ENCODE measurements around the gene EFHC1.

GRCh38 chr6:52547647-52548352 lies 127.7 kb downstream of the EFHC1 start:
- TF ChIP-seq, protein P1, sequence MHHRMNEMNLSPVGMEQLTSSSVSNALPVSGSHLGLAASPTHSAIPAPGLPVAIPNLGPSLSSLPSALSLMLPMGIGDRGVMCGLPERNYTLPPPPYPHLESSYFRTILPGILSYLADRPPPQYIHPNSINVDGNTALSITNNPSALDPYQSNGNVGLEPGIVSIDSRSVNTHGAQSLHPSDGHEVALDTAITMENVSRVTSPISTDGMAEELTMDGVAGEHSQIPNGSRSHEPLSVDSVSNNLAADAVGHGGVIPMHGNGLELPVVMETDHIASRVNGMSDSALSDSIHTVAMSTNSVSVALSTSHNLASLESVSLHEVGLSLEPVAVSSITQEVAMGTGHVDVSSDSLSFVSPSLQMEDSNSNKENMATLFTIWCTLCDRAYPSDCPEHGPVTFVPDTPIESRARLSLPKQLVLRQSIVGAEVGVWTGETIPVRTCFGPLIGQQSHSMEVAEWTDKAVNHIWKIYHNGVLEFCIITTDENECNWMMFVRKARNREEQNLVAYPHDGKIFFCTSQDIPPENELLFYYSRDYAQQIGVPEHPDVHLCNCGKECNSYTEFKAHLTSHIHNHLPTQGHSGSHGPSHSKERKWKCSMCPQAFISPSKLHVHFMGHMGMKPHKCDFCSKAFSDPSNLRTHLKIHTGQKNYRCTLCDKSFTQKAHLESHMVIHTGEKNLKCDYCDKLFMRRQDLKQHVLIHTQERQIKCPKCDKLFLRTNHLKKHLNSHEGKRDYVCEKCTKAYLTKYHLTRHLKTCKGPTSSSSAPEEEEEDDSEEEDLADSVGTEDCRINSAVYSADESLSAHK (CRISPR knock-in tag; IDR thresholded peaks at IDR 0.05; ENCODE audit: borderline replicate concordance) = no peak
- TF ChIP-seq ELF4 (CRISPR knock-in tag; IDR thresholded peaks at IDR 0.05; ENCODE audit: borderline replicate concordance) (no peak), PREB (CRISPR knock-in tag; IDR thresholded peaks at IDR 0.05) (no peak), ZFP82 (CRISPR knock-in tag; IDR thresholded peaks at IDR 0.05; ENCODE audit: borderline replicate concordance) (no peak), HNRNPLL (IDR thresholded peaks at IDR 0.05; ENCODE audit: low read depth, low read length, poor library complexity, severe bottlenecking) (no peak), RNF2 (conservative IDR thresholded peaks at IDR 0.05; ENCODE audit: low read depth) (no peak)
- TF ChIP-seq, protein P2, sequence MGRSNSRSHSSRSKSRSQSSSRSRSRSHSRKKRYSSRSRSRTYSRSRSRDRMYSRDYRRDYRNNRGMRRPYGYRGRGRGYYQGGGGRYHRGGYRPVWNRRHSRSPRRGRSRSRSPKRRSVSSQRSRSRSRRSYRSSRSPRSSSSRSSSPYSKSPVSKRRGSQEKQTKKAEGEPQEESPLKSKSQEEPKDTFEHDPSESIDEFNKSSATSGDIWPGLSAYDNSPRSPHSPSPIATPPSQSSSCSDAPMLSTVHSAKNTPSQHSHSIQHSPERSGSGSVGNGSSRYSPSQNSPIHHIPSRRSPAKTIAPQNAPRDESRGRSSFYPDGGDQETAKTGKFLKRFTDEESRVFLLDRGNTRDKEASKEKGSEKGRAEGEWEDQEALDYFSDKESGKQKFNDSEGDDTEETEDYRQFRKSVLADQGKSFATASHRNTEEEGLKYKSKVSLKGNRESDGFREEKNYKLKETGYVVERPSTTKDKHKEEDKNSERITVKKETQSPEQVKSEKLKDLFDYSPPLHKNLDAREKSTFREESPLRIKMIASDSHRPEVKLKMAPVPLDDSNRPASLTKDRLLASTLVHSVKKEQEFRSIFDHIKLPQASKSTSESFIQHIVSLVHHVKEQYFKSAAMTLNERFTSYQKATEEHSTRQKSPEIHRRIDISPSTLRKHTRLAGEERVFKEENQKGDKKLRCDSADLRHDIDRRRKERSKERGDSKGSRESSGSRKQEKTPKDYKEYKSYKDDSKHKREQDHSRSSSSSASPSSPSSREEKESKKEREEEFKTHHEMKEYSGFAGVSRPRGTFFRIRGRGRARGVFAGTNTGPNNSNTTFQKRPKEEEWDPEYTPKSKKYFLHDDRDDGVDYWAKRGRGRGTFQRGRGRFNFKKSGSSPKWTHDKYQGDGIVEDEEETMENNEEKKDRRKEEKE (IDR thresholded peaks at IDR 0.05) = no peak
- TF ChIP-seq, protein P3, sequence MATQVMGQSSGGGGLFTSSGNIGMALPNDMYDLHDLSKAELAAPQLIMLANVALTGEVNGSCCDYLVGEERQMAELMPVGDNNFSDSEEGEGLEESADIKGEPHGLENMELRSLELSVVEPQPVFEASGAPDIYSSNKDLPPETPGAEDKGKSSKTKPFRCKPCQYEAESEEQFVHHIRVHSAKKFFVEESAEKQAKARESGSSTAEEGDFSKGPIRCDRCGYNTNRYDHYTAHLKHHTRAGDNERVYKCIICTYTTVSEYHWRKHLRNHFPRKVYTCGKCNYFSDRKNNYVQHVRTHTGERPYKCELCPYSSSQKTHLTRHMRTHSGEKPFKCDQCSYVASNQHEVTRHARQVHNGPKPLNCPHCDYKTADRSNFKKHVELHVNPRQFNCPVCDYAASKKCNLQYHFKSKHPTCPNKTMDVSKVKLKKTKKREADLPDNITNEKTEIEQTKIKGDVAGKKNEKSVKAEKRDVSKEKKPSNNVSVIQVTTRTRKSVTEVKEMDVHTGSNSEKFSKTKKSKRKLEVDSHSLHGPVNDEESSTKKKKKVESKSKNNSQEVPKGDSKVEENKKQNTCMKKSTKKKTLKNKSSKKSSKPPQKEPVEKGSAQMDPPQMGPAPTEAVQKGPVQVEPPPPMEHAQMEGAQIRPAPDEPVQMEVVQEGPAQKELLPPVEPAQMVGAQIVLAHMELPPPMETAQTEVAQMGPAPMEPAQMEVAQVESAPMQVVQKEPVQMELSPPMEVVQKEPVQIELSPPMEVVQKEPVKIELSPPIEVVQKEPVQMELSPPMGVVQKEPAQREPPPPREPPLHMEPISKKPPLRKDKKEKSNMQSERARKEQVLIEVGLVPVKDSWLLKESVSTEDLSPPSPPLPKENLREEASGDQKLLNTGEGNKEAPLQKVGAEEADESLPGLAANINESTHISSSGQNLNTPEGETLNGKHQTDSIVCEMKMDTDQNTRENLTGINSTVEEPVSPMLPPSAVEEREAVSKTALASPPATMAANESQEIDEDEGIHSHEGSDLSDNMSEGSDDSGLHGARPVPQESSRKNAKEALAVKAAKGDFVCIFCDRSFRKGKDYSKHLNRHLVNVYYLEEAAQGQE (IDR thresholded peaks at IDR 0.05; ENCODE audit: borderline replicate concordance in 1 of 2, low read depth in 1 of 2, low read length in 2 of 2) = 0 out of 4 replicates have a peak, but pooled peaks of 1 of the 2 experiments have one; percentile 52
